ENCODE results near the gene CAMKV.

GRCh38 chr3:49912881-49913281 lies 43.2 kb upstream of the CAMKV start:
- TF ChIP-seq CTCF (IDR thresholded peaks at IDR 0.05; ENCODE audit: insufficient read depth, low read length, poor library complexity, severe bottlenecking) (no peak), EZH2phosphoT487 (conservative IDR thresholded peaks at IDR 0.05; ENCODE audit: low read length) (no peak)
